GM18507 (cell line): ENCODE results near the gene PEX5L.

ENCODE experiments used
- DNase-seq: peaks from one replicate; pipeline ENCODE4 v3.0.0; 2011; ENCODE audit warnings: low read depth; ENCODE audit not compliant: insufficient read length; ENCODE audit errors: extremely low spot score
- FAIRE-seq: peaks from 2 replicates; lab custom pipeline; 2011; peaks lifted over from hg19 to GRCh38; lab: Jason Lieb, UNC

The PEX5L gene

DNA sequence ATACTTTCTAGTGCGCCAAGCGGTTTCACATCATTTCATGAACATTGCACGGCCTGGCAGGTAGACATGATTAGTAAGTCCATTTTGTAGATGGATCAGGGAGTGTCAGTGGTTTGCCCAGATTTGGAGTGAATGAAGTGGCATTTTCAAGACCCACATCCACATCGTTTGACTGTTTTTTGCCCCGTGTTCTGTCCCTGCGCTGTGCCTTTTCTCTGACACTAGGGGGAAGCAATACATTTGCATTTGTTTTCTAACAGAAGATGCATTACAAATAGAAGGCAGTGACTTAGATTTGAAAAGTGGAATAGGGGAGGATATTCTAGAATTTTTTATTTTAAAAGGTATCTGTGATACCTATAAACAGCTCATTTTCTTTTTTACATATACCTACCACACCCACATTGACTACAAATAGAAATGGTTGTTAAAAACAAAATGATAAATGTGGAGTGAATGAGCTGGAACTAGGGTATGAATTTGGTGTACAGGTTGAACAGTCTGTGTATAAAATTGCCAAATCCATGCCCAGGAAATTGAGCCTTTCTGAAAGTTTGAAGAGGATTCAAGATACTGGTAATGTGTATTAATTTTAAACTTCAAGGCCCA is 285.9 kb downstream of the PEX5L start:
- FAIRE-seq, result peak; percentile 50
- DNase-seq, result no peak

DNA sequence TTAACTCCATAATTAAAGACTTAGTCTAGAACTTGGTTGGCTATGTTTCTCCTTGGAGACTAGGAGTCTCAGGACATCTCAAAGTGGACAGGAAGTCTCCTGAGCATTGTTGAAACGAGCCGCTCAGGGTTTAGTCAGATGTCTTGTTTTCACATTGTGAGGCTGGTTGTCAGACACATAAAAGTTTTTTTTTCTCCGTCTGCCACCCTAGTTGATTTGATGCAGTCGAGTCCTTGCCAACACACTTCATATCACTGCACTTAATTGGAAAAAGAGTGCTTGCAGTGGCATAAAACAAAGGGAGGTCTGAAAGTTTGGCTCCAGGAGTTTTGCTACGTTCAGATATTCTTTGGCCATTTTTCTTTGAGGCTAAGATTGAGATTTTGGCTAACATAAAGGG is 291.0 kb downstream of the PEX5L start:
- FAIRE-seq, result no peak

DNA sequence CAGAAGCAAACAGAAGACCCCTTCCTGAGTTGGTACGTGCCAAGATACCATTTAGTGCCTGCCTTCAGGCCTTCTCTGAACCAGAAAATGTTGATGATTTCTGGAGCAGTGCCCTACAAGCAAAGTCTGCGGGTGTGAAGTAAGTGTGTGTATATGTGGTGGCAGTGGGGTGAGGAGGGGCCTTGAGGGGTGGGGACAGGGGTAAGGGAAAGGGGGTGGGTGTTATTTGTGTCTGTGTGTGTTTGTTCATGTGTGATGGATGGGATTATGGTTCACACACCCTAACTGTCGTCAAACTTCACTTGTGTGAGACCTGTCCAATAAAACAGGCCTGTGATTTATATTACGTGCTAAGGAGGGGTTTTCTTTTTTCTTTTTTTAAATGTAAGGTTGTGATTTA is 291.7 kb downstream of the PEX5L start:
- FAIRE-seq (no peak), DNase-seq (no peak)

More for the DNA sequence above, 291.0 kb downstream of the PEX5L start:
- DNase-seq, result no peak
